Measurements from ENCODE around the gene EXOC7.
"Not testable (repeated sequence)": the region's sequence is repeated elsewhere in the genome, so short reads cannot be mapped to it uniquely, and the experiment has no call there.

The EXOC7 gene

DNA sequence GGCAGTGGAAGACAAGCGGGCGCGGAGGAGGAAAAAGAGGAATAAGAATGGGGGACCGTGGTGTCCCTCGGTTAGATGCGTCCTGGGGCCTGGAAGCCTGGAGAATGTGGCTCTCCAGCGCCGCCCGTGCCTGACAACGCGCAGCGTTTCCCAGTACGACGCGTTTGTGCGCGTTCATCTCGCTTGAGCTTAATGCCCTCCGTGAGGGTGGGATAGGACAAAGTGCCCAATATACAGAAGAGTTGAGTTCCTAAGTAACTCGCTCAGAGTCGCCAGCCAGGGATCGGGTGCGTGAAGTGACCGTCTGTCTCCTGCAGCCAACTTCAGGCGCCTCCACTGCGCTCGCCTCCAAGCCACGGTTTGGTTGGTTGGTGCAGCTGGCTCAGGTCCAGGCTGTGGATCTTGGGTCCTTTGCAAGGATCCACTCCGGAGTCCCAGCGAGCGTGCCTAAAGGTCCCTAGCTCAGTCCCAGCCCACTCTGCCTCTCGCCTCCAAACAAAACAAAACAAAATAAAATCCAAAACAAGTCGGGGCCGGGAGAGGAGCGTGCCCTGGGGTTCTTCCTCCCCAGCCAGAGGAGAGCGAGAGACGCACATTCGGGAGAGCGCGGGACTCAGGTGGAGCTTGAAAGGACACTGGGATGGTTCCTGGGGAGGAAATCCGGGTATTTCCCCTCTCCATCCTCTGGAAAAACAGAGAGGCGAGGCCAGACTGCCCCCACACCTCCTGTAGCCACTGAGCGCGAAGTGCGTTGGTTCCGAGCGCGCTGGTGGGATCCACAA, 28.0 kb downstream of the EXOC7 start:
- TF ChIP-seq, protein P1, sequence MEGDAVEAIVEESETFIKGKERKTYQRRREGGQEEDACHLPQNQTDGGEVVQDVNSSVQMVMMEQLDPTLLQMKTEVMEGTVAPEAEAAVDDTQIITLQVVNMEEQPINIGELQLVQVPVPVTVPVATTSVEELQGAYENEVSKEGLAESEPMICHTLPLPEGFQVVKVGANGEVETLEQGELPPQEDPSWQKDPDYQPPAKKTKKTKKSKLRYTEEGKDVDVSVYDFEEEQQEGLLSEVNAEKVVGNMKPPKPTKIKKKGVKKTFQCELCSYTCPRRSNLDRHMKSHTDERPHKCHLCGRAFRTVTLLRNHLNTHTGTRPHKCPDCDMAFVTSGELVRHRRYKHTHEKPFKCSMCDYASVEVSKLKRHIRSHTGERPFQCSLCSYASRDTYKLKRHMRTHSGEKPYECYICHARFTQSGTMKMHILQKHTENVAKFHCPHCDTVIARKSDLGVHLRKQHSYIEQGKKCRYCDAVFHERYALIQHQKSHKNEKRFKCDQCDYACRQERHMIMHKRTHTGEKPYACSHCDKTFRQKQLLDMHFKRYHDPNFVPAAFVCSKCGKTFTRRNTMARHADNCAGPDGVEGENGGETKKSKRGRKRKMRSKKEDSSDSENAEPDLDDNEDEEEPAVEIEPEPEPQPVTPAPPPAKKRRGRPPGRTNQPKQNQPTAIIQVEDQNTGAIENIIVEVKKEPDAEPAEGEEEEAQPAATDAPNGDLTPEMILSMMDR (IDR thresholded peaks at IDR 0.05; ENCODE audit: low read depth, low read length) = no peak; the same call in 1 of the 2 replicates
- no peak for DNase-seq (ENCODE audit: extremely low read depth, low read depth)

DNA sequence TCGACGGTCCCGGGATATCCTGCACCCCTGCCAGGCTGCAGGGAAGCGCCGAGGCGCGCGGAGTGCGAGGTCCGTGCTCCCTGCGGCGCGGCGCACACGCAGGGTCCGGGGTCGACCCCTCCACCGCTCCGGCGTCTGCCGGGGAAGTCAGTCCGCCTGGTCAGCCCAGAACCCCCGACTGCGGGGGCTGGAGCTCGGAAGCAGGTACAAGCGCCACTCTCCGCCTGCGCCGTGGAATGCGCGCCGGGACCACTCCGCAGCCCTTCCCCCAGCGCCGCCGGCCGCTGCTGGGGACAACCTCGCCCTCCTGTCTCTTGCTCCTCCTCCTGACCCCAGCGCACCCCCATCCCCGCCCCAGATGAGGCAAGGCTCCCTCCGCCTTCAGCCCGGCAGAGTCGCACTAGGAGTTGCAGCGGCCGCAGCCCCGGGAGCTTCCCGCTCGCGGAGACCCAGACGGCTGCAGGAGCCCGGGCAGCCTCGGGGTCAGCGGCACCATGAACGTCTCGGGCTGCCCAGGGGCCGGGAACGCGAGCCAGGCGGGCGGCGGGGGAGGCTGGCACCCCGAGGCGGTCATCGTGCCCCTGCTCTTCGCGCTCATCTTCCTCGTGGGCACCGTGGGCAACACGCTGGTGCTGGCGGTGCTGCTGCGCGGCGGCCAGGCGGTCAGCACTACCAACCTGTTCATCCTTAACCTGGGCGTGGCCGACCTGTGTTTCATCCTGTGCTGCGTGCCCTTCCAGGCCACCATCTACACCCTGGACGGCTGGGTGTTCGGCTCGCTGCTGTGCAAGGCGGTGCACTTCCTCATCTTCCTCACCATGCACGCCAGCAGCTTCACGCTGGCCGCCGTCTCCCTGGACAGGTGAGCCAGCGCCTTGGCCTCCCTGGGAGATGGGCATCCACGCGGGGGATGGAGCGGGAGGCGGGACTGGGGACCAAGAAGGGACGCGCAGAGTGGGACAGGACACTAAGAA, 28.9 kb downstream of the EXOC7 start, which contains the start of gene GALR2:
Gene GALR2, plus strand, starts transcription at position 392 of the 974 bp plus-strand sequence. Its CDS starts 103 bp downstream, at position 495.
- no peak for DNase-seq (ENCODE audit: extremely low read depth, low read depth)
- TF ChIP-seq, protein P1 (IDR thresholded peaks at IDR 0.05; ENCODE audit: low read depth, low read length) = no peak

- DNase-seq (ENCODE audit: extremely low read depth, low read depth) = peak; percentile 81
- TF ChIP-seq, protein P1 (IDR thresholded peaks at IDR 0.05; ENCODE audit: low read depth, low read length) = no peak
Observed at GRCh38 chr17:76072148-76072858, 31.3 kb downstream of the EXOC7 start, which contains the start of gene SRP68. Gene SRP68, minus strand, starts transcription at chr17:76072517. Its CDS starts 26 bp downstream, at chr17:76072491.

DNA sequence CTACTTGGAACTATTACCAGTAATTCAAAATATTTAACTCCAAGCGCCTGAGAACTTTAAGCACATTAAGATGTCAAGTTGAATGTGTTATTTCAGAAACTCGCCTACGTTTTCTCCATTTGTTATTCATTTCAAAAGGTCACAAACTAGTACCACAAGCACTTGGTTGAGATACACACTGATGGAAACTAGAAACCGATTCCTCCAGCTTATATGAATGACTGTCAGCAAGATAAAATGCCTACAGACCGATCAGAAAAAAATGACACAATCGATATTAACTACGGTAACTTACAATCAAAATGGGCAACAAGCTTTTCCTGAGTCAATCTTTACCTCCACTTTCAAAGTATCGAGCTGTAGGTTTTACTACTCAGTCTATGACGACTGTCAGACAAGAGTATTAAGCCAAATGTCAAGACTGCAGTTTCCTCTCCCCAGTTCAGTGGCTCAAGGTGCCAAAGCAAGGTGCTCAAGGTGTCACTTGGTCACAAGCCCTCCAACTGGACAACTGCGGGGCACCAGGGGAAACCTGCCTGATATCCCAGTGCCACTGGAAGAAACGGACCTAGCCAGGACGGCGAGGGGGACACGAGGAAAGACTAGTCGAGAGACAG, 31.9 kb downstream of the EXOC7 start:
- DNase-seq (ENCODE audit: extremely low read depth, low read depth) = no peak
- TF ChIP-seq, protein P1 (IDR thresholded peaks at IDR 0.05; ENCODE audit: low read depth, low read length) = no peak

DNA sequence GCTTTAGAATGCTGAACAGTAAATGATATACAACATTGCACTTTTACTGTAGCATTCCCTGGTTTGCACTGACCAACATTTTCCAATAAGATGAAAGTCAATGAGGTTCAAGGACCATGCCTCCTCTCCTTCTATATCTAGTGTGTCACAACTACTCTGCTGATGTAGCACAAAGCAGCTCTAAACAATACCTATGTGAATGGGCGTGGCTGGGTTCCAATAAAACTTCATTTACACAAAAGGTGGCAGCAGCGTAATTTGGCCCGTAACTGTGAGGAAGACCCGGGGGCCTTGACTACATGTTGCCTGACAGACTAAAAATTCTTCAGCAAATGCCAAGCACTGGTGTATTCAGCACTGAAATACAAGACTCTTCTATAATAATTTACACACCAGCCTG, 37.8 kb downstream of the EXOC7 start:
- DNase-seq (ENCODE audit: extremely low read depth, low read depth) = no peak
- TF ChIP-seq, protein P1 (IDR thresholded peaks at IDR 0.05; ENCODE audit: low read depth, low read length) = no peak

GRCh38 chr17:76063875-76064546, 39.6 kb downstream of the EXOC7 start:
- no peak for DNase-seq (ENCODE audit: extremely low read depth, low read depth)
- TF ChIP-seq, protein P1 (IDR thresholded peaks at IDR 0.05; ENCODE audit: low read depth, low read length) = no peak

DNA sequence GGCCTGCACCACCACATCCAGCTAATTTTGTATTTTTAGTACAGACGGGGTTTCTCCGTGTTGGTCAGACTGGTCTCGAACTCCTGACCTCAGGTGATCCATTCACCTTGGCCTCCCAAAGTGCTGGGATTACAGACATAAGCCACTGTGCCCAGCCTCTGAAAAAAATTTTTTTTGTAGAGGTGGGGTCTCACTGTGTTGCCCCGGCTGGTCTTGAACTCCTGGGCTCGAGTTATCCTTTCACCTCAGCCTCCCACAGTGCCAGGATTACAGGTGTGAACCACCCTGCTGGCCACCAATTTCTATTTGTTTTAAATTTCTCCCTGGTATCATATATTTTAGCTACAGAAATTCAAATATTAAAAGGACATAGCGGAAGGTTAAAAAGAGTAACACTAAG, 45.3 kb downstream of the EXOC7 start:
- DNase-seq (ENCODE audit: extremely low read depth, low read depth) = not testable (repeated sequence)
